PFSK-1 (cell line): ENCODE data around the gene SPNS1.

Experiments used
- FOXP2 ChIP-seq: optimal IDR thresholded peaks from 2 replicates; pipeline ENCODE3; 2011; ENCODE audit warnings: borderline replicate concordance, control low read depth, inconsistent platforms; ENCODE audit not compliant: insufficient read depth; ENCODE audit errors: extremely low read length, extremely low read depth
- POLR2AphosphoS5 ChIP-seq: IDR thresholded peaks from 2 replicates; pipeline ENCODE4 v1.6.1; 2012; ENCODE audit warnings: low read depth, mild to moderate bottlenecking, control low read depth, low read length, moderate library complexity
- REST ChIP-seq, 2 experiments: IDR thresholded peaks; 2 replicates each; pipeline versions ENCODE4 v1.6.1 to v1.8.0; 2011 to 2012; ENCODE audit warnings: low read depth in 2 of 2, low read length in 2 of 2, control low read depth in 1 of 2, inconsistent platforms in 1 of 2, mild to moderate bottlenecking in 1 of 2, moderate library complexity in 1 of 2; ENCODE audit not compliant: insufficient read depth in 1 of 2
- SIN3A ChIP-seq: IDR thresholded peaks from 2 replicates; pipeline ENCODE4 v1.6.1; 2012; ENCODE audit warnings: mild to moderate bottlenecking, low read length, moderate library complexity, borderline replicate concordance; ENCODE audit not compliant: insufficient read depth
- TAF1 ChIP-seq: IDR thresholded peaks from 2 replicates; pipeline ENCODE4 v1.6.1; 2012; ENCODE audit warnings: low read length, control low read depth, borderline replicate concordance; ENCODE audit not compliant: insufficient read depth

Gene SPNS1

GRCh38 chr16:28930652-28931051 is 43.9 kb upstream of the SPNS1 start:
- no peak for TF ChIP-seq TAF1
- TF ChIP-seq POLR2AphosphoS5, result no peak
- TF ChIP-seq SIN3A, result no peak
- no peak for TF ChIP-seq REST (IDR thresholded peaks at IDR 0.05; ENCODE audit: insufficient read depth in 1 of 2, low read depth in 2 of 2, low read length in 2 of 2)
- no peak for TF ChIP-seq FOXP2

GRCh38 chr16:28931801-28932225 is 42.8 kb upstream of the SPNS1 start, which contains the start of gene CD19:
CD19 (plus strand) TSS chr16:28931971; CDS start chr16:28932001, 30 bp downstream.
- TF ChIP-seq POLR2AphosphoS5, result no peak
- no peak for TF ChIP-seq REST (IDR thresholded peaks at IDR 0.05; ENCODE audit: insufficient read depth in 1 of 2, low read depth in 2 of 2, low read length in 2 of 2)
- no peak for TF ChIP-seq SIN3A
- TF ChIP-seq TAF1, result no peak
- TF ChIP-seq FOXP2, result no peak

GRCh38 chr16:28932339-28933141 is 42.0 kb upstream of the SPNS1 start:
- TF ChIP-seq SIN3A (no peak), REST (IDR thresholded peaks at IDR 0.05; ENCODE audit: insufficient read depth in 1 of 2, low read depth in 2 of 2, low read length in 2 of 2) (no peak), FOXP2 (no peak), TAF1 (no peak), POLR2AphosphoS5 (no peak)

GRCh38 chr16:28933171-28933570 is 41.4 kb upstream of the SPNS1 start:
- TF ChIP-seq REST (IDR thresholded peaks at IDR 0.05; ENCODE audit: insufficient read depth in 1 of 2, low read depth in 2 of 2, low read length in 2 of 2) (no peak), FOXP2 (no peak), TAF1 (no peak), POLR2AphosphoS5 (no peak), SIN3A (no peak)
